Liver (tissue), 3 donors: ENCODE measurements around the gene HSFX3.
"Not testable (repeated sequence)": the region's sequence is repeated elsewhere in the genome, so short reads cannot be mapped to it uniquely, and the experiment has no call there.

Source experiments
- ATF3 ChIP-seq: IDR thresholded peaks from 2 replicates; pipeline ENCODE4 v1.6.1; 2016; ENCODE audit warnings: antibody characterized with exemption
- CTCF ChIP-seq: fragments of 150-350 bp; IDR thresholded peaks from 2 replicates; pipeline ENCODE4 v1.5.1; 2017; ENCODE audit warnings: improper control_type of control experiment, low read depth, low read length; ENCODE audit not compliant: missing input control
- FOXA1 ChIP-seq: IDR thresholded peaks from 2 replicates; pipeline ENCODE4 v1.6.1; 2016; ENCODE audit warnings: antibody characterized with exemption
- FOXA2 ChIP-seq: IDR thresholded peaks from 2 replicates; pipeline ENCODE4 v1.6.1; 2016; ENCODE audit warnings: antibody characterized with exemption
- GABPA ChIP-seq, 2 donors: IDR thresholded peaks in 1 of 2; conservative IDR thresholded peaks in 1 of 2; 2 replicates each; pipeline ENCODE4 v1.6.1; 2016; ENCODE audit warnings: antibody characterized with exemption in 2 of 2, mild to moderate bottlenecking in 1 of 2, moderate library complexity in 1 of 2
- JUND ChIP-seq, 2 donors: IDR thresholded peaks; 2 replicates each; pipeline ENCODE4 v1.6.1; 2016; ENCODE audit warnings: antibody characterized with exemption in 2 of 2
- MAX ChIP-seq: IDR thresholded peaks from 2 replicates; pipeline ENCODE4 v1.6.1; 2016; ENCODE audit warnings: antibody characterized with exemption
- RAD21 ChIP-seq, 2 donors: IDR thresholded peaks; 2 replicates each; pipeline ENCODE4 v1.6.1; 2016; ENCODE audit warnings: antibody characterized with exemption in 2 of 2, mild to moderate bottlenecking in 2 of 2
- REST ChIP-seq: IDR thresholded peaks from 2 replicates; pipeline ENCODE4 v1.6.1; 2016; ENCODE audit warnings: antibody characterized with exemption, mild to moderate bottlenecking
- RXRA ChIP-seq, 2 donors: IDR thresholded peaks; 2 replicates each; pipeline ENCODE4 v1.6.1; 2017 to 2018; ENCODE audit warnings: antibody characterized with exemption in 2 of 2, mild to moderate bottlenecking in 1 of 2
- SP1 ChIP-seq: IDR thresholded peaks from 2 replicates; pipeline ENCODE4 v1.6.1; 2018; ENCODE audit warnings: antibody characterized with exemption, mild to moderate bottlenecking
- TAF1 ChIP-seq: conservative IDR thresholded peaks from 2 replicates; pipeline ENCODE4 v1.6.1; 2016; ENCODE audit warnings: antibody characterized with exemption, mild to moderate bottlenecking
- donor health status: healthy.
- donor health status: healthy.

DNA sequence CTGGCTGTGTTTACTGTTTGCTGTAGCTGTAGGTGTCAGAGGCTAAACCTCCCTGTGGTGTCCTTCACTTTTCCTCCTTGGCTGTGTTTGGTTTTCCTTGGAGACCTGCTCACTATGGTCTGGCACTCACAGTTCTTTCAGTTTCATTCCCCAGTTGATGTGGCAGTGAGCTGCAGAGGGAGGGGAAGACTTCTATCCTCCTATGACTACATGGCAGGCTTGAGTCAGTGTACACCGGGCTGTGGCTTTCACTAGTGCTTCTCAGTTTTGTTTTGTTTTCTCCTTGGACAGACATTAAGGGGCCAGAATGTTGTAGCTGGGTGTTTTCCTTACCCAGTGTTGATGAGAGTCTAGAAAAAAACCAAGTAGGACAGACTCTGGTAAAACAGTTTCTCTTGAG is 23.7 kb upstream of the HSFX3 start:
- not testable (repeated sequence) for TF ChIP-seq TAF1; GABPA (IDR thresholded peaks at IDR 0.05 in 1 of 2, conservative IDR thresholded peaks at IDR 0.05 in 1 of 2); CTCF; FOXA2; SP1; MAX; REST; JUND (IDR thresholded peaks at IDR 0.05); RAD21 (IDR thresholded peaks at IDR 0.05); ATF3; RXRA (IDR thresholded peaks at IDR 0.05); FOXA1
